ENCODE data around the gene ROMO1. TPM values are rescaled to one million over a fixed set of nuclear protein-coding genes. Genes with fewer than 3 reads are reported as not detected.
"Not testable (repeated sequence)": the region's sequence is repeated elsewhere in the genome, so short reads cannot be mapped to it uniquely, and the experiment has no call there.

Gene ROMO1
- polyA plus RNA-seq, 5 donors, result 41.5 to 115 (median 62.7) TPM

DNA sequence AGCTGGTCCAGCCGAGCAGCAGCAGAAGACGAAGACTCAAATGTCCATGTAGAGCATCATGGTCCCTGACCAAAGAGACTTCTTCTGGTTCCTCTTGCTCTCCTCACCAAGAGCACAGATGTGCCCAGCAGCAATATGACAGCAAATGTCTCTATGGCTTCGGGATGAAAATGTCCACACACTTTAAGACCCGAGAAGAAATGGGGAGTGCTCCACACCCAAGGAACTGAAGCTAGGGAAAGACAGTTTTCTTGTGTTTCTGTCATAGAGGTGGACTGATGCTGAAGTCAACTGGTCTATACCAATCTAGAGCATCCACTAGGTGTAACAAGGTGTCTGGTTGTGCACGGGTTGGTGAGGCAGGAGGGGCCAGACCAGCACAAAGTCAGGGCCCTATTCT, 30.0 kb upstream of the ROMO1 start:
- no peak for DNase-seq

DNA sequence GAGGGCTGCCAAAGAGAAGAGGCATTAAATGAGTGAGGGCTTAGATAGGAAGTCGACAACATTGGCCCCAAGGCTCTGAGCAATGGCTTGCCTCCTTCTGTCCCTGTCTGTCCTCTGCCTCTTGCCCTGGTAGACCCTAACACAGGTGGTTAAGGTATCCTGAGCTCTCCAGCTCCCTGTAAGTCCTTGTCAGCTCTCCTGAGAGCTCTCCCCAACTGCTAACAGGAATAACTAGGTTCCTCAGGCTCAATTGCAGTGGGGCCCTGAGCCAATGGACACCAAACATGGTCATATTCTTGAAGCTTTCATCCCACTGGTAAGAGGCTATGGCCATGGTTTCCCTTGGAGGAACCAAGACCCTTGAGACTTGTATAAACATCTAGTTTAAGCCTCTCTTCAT, 29.5 kb upstream of the ROMO1 start:
- no peak for DNase-seq

DNA sequence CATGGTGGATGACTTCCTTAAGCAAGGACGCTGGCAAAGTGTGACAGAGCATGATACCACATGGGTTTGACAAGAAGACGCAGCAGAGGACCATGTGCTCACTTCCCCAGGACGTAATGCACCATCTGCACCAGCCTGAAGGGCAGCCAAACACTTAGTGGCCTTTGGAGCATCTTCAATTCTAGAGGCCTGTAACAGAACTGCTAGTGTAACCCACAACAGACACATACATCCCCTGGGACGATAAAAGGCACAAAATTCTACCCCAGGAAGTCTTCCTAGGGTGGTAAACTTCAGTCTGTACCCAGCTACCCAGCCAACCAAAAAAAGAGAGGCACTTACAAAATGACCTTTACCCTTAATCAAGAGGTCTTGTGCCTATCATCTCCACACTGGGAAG, 25.3 kb upstream of the ROMO1 start:
- DNase-seq, result no peak

DNA sequence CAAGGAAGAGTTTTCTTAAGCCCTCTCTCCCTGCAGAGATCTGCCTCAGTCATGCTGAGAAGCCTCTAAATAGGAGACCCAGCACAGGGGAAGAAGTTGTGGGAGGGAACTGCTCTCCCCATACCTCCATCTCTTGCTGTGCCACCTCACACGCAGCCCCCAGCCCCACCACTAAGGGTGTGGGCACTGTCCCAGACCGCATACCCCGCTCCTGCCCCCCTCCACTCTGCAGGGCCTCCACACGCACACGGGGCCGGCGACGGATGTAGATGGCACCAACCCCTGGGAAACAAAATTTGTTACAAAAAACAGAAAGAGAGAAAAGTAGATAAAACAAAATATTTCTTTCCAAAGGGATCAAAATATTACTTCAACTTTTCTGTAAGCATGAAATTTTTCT, 24.3 kb upstream of the ROMO1 start:
- no peak for DNase-seq

DNA sequence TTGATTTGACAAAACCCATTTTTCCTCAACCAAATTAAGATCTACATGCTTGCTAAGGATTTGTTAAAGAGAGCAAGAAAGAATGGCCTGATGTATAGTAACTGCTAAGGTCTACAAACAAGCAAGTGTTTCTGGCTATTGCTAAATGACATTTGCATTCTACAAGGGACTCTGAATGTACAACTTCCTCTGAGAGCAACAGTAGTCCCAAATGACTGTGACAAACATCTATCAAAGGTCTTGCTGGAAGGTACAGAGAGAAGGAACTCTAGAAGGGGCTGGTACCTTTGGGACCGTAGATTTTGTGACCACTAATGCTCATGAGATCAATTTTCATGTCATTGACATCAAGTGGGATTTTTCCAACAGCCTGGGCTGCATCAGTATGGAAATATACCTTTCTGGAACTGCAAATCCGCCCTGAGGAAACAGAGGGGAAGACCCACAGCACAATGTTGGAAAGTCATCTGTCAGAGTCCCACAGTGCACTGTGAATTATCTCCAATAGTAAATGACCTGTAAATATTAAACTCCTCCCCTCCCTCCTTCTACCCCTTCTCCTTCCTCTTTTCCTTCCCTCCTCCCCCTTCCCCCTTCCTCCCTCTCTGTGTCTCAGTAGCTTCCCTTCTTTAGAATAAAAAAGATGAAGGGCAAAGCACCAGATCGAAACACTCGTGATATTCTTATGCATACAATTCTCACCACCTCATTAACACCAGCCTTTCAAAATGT, 18.6 kb upstream of the ROMO1 start:
- no peak for DNase-seq

DNA sequence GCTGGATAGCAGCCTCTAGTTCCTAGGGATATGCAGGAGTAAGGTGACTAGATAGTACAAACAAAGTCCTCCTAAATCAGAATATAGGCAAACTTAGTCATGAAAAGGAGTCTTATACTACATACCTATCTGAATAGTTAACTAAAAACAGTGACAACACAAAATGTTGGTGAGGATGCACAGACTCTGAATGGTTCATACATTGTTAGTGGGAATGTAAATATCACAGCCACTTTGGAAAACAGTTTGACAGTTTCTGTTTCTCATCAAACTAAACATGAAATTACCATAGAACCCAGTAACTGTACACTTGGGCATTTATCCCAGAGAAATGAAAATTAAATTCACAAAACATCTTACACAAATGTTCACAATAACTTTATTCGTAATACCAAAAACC, 17.2 kb upstream of the ROMO1 start:
- DNase-seq, result no peak

DNA sequence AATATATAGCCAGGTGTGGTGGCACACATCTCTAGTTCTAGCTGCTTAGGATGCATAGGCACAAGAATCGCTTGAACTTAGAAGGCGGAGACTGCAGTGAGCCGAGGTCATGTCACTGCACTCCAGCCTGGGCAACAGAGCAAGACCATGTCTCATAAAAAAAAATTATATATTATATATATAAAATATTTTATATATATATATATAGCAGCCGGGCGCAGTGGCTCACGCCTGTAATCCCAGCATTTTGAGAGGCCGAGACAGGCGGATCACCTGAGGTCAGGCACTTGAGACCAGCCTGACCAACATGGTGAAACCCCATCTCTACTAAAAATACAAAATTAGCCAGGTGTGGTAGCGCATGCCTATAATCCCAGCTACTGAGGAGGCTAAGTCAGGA, 13.8 kb upstream of the ROMO1 start:
- DNase-seq, result not testable (repeated sequence)

DNA sequence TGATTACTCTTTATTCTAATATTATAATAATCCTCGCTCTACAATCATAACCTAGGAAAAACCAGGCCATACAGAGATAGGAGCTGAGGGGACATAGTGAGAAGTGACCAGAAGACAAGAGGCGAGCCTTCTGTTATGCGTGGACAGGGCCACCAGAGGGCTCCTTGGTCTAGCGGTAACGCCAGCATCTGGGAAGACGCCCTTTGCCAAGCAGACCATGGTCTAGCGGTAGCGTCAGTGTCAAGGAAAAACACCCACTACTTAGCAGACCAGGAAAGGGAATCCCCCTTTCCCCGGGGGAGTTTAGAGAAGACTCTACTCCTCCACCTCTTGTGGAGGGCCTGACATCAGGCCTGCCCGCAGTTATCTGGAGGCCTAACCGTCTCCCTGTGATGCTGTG, 12.3 kb upstream of the ROMO1 start:
- not testable (repeated sequence) for DNase-seq

DNA sequence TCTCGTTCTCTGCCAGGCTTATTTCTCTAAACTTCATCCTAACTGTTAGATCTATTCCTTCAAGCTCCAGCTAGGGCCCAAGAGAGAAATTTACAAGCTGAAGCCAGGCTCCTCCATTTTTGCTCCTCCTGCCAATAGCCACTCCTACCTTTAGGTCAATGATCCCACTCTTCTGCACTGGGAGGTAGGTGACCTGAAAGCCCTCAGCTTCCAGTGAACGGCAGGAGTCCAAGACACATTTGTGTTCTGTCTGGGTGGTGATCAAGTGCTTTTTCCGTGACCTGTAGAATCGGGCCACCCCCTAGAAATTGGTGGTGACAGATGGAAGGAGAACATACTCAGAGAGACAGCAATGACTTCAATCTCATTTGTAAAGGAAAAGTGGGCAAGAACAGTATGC, 8.9 kb upstream of the ROMO1 start:
- no peak for DNase-seq

DNA sequence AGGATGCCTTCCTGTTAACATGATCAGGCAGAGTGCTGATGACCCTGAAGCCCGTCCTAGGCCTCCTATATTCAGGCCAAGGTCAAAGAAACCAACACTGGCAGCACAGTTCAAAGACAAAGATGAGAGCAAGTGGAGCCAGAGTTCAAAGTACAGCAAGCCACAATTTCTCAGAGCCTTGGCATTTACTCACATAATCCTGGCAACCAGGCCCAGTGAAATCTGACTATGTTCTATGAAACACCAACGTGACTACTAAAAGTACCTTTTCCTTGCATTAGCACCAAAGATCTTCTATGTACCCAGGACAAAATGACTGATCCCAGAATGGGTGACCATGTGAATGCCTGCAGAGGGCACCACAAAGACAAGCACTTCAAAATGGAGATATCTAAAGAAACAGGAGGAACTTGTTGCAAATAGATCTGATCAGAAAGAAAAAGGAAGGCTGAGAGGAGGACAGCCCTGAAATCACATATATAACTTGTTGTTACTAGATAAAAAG, 3.9 kb upstream of the ROMO1 start:
- no peak for DNase-seq

DNA sequence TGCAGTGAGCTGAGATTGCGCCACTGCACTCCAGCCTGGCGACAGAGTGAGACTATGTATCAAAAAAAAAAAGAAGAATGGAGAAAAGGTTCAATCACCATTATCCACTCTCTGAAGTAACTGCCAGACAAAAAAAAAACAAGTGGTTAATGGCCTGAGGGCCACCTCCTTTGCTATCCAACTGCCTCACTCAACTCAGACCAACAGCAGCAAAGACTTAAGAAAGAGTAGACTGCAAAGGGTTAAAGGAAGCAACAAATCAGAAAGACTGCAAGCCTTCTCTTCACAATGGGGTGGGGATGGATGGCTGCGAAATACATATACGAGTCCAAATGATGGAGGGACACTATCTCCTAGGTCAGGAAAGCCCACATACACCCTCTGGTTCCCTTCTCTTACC, 3.2 kb upstream of the ROMO1 start:
- DNase-seq, result no peak

DNA sequence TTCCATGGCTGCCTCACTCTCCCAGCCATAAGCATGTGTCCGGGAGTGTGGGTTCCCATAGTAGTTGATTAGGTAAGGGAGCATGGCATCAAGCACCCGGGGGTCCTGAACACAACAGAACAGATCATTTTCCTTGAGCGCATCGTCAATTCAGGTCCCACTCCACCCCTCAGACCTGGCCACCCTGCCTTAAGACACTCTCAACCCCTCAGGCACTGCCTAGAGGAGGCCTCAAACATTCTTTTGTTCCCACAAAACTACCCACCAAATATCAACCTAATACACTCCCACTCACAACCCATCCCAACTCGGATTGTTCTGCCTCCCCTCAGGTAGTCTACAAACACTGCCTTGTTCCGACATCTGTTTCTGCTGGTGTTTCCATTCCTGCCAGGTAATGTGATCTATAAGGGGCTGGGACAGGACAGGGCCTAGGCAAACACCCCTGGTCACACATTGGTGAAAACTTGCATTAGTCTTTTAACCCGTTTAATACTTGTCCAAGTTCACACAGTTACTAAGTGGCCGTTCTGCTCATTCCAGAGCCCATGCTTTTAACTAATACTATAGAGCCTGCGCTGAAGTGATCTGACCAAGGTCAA, 1.4 kb upstream of the ROMO1 start:
- DNase-seq, result no peak

DNA sequence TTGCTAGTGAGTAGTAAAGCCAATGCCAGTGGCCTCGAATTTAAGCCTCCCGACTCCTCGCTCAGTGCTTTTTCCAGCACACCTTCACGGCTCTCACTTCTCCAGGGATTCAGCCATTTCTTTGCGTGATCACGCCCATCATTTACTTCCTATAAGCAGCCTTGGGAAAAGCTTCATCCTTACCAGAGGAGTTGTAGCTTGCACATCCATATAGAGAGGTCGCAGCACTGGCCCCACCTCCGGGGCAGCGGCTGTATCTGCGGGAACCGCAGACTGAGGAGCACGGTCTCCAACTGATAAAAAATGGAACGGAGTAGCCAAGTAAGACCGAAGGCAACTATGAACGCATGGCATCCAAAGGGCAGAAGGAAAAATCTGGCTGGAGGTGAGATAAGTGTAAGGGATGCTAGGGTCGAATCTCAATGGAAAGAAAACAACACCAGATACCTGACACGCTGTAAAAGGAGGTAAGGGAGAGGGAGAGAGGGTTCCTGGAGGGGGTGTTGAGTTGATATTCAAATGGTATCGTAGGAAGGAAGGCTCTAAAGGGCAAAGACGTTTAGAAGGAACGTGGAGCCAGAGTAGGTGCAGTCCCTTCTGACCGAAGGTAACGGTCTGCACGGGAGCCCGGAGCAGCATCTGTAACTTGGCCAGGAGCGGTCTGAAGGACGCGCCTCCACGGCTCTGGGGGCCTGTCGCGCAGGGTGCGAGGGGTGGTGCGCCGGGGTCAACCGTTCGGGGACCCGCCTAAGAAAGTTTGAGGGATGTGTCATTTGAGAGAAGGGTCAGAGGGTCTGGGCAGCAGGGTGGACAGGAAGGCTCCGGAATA, 693 bp upstream of the ROMO1 start:
- DNase-seq, result peak in 1 of 2 donors; percentile 5

DNA sequence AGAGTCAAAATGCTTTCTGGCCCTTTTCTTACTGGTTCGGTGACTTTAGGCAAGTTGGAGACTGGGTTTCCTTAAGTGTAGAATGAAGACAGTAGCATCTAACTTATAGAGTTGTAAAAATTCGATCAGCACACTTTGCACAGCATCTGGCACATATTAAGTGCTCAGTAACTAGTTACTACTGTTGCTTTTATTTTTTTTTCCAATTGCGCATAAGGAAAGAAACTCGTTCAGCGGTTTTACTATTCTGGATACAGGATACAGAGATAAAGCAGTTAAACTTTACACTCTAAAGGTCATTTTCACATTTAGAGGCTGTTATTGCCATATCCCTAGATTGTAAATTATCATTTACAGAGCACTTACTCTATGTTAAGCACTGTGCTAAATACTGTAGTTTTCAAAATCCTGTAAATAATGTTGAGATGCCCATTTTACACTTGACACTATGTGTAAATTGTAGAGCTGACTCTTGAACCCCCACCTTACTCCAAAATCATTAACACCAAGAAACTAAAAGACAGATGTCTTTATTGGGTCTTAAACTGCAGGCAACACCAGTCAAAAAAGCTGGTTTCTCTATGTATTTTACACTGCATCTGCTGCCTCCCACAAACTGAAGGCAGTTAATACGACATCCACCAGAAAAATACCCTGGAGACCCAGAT, 886 bp downstream of the ROMO1 start:
- no peak for DNase-seq

DNA sequence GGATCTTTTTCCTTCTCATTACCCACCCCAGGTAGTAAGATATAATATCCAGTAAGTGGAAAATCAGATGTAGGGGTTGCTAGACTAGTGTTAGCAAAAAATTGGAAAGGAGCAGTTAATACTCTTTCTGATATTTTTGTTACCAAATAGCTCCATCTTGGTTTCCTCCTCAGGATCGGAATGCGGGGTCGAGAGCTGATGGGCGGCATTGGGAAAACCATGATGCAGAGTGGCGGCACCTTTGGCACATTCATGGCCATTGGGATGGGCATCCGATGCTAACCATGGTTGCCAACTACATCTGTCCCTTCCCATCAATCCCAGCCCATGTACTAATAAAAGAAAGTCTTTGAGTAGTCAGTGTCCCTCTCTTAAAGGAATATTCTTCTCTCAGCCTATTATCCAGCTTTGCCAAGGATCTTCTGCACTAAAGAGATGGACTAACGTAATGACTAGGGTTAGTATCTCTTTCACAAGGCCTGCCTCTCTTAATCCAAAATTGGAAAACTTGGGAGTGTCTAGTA, 1.5 kb downstream of the ROMO1 start:
- DNase-seq, result no peak

DNA sequence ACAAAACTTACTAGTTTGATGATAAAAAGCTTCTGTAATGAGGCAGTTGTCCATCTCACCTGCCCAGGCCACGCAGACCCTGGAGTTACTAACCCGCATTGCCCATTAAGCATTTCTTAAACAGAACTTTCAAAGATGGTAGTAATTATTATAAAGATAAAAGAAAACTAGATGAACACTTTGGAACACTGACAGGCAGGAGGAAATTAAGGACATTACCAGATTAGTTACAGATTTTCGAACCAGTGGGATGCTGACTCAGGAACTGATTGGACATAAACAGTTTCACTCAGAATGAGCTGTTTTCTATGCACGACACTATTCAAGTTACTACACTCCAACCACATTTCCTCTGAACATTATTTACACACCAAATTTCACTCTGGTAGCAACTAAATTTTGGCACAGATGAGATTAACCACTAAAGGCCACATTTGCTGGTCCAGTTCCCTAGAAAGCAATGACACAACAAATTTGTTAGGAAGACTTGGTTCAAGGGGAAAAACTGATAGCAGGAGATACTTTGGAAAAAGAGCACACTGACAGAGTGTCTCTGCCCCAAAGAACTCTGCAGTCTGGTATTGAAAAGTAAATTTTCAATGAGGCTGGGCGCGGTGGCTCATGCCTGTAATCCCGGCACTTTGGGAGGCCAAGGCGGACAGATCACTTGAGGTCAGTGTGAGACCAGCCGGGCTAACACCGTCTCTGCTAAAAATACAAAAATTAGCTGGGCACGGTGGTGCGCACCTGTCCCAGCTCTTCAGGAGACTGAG, 3.0 kb downstream of the ROMO1 start:
- DNase-seq, result no peak

DNA sequence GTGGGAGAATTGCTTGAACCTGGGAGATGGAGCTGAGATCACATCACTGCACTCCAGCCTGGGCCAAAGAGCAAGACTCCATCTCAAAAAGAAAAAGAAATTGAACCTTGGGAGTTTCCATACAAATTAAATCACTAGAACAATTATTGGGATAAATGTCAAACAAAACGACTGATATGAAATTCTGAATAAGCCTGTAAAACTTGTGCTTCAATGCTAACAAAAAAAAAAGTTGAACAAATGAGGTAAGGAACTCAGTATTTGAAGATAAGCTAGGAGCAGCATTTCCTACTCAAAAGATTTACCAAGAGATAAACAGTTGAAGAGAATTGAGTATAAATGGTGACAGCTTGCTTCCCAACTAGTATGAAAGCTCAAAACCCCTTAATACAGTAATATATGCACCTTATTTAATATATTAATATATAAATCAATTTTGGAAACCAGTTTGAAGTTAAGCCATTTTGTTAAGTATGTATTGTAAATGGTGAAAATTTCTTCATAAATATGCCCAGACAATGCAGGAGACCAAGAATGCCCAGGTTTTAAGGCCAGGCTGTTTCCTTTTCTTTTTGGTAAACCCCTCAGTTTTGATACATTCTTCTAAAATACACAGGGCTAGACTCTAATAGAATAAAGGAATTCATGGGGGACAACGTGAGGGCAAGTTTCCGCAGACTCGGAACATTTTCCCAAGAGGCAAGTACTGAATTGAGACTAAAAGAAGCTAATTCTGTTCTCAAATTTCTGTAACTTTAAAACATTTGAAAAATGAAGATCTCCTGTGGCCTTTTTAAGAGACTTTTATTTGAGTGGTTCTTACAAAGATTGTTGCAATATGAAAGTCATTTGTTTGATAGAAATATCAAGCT, 3.9 kb downstream of the ROMO1 start:
- no peak for DNase-seq

DNA sequence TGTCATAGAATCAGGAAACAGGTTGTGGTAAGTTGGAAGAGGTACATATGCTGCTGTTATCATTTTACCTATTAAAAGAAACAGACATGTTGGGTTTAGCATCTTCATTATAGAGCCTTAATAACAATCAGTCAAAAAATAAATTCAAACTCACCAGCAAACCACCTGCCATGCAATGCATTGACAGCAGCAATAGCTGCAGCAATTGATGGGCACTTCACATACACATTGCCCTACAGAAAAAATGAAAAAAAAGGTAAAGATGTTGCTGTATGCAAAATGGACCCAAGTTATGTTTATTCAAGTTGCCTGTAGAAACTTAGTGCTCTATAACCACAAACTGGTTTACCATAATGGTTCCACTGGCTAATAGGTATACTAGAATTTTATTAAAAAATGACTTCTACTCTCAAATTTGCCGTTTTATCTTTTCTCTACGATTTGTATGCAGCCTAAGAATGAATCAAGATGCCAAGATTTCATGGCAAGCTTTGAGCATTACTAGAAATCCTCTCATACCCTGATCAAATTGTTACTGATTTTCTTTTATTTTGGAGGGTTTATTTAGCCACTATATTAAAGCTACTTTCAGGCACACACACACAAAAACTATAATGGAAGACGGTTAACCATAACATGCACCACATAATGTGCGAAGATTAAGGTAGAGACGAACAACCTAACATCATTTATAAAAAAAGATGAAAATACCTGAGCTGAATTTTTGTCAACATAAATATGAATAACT, 5.5 kb downstream of the ROMO1 start:
- DNase-seq, result no peak

DNA sequence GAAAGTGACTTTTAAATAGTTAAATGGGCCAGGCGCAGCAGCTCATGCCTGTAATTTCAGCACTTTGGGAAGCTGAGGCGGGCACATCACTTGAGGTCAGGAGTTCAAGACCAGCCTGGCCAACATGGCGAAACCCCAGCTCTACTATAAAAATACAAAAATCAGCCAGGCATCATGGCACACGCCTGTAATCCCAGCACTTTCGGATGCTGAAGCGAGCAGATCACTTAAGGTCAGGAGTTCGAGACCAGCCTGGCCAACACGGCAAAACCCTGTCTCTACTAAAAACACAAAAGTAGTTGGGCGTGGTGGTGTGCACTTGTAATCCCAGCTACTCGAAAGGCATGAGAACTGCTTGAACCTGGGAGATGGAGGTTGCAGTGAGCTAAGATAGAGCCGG, 6.7 kb downstream of the ROMO1 start:
- DNase-seq, result not testable (repeated sequence)

All from right lung (tissue), 5 donors.